HG03159 (cell line): ENCODE data around the gene MRPL53.
"Not testable (repeated sequence)": the region's sequence is repeated elsewhere in the genome, so short reads cannot be mapped to it uniquely, and the experiment has no call there.

Experiments
- ATAC-seq: cut with Tn5 transposase; IDR thresholded peaks from one replicate; pipeline ENCODE4 v1.9.1; 2021; ENCODE audit warnings: mild to moderate bottlenecking, moderate library complexity; ENCODE audit not compliant: unreplicated experiment

The MRPL53 gene

DNA sequence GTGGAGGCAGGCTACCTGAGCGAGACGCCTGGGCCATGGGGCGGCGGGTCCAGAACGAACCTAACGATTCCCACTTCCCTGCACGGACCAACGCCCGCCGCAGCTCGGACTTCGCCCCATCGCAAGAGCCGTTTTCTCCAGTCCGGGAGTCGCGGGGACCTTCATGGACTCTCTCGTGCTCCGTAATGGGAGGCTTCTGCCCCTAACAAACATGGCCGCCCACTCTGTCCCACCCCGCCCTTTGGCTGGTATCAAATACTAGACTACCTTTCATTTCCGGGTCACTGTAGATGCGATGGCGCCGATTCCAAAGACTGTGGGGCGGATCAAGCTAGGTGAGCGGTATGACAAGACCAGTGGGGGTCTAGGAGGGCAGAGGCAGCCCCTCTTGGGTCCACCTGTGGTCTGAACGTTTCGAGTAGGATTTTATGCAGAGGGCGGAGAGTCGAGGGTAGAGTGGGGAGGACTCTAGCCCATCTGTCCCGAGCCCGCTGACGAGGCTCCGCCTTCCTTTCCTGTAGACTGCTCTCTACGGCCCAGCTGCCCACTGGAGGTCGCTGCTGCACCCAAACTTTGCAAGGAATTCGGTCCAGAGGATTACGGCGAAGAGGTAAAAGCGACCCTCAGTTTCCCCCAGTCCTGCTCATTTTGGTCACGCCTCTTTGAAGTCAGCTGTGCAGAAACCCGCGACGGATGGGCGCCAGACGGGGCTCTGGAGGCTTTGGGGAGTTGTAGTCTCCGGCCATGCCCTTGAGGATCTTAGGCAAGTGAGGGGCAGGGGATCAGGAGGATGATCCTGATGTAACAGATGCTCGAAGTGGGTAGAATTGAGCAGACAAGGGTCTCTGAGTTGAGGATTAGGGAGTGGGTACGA is 10.6 kb upstream of the MRPL53 start, which contains the start of the genes CCDC142 and TTC31:
Gene CCDC142, minus strand, starts transcription at position 198 of the 874 bp plus-strand sequence. Its CDS starts 161 bp downstream, at position 37.
Gene TTC31, plus strand, starts transcription at position 281 of the 874 bp plus-strand sequence. Its CDS starts 15 bp downstream, at position 296.
- ATAC-seq, result peak; percentile 89

DNA sequence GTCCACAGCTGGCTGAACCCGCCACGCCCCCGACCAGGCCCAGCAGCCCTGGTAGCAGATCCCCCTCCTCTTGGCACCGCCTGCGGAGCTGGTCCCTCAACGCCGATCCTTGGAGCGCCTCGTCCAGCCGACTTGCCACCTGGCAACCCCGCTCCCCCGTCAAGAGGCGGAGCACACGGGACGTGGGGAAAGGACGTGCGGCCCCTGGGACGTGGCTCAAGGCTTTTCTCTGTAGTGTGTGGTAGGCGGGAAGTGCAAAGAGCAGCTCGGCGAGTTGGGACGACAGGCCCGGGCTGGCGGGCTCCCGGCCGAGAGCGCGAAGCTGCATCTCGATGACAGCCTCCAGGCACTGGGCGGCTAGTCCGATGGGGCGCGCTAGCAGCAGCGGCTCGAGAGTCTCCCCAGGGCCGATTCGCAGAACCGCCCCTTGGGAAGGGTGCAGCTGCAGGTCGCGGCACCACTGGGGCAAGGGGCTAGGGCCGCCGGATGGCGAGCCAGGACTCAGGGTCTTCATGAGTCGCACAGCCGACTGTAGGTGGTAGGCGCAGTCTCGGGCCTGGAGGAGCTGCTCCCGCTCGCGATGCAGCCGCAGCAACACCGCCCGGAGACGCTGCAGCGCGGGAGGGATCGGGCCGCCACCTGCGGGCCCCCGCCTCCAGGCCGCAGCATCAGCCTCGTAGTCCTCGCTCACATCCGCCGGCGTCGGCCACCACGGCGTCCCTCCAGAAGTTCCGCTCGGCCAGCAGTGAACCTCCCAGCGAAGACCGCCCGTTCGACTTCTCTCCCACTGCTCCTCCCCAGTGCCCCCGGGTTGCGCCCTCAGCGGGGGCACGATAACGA is 9.7 kb upstream of the MRPL53 start:
- ATAC-seq, result peak; percentile 38

DNA sequence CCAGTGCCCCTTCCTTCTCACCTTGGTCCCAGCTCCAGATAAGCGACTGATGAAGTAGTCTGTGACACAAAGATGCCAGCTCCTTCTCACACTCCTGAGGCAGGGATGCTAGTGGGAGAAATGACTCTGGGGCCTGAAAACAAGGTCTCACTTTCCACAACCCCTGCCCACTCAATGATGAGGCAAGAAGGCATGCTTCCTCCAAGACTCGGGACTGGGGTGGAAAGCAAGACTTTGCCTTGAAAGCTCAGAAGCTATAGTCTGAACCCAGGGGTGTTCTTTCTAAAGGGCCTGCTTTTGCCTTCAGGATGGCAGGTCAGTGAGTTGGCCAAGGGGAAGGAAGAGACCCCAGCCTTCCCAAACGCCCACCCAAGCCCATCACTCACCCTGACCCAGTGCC is 9.0 kb upstream of the MRPL53 start:
- no peak for ATAC-seq

DNA sequence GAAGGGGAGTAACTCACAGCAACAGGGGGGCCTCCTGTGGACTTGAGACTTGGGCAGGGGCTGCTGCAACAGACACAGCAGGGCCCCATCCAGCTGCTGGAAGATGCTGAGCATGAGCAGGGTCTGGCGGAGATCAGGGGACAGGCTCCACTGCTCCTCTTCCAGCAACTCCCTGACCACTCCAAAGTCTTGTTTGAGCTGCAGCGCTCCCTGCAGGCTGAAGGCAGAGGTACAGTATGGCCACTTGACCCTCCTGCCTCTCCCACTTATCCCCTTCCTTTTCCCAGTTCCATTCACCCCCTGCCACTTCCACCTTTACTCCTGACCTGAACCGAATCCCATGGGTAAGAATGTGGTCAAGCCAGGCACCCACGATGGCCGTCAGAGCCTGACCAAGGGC is 2.4 kb upstream of the MRPL53 start:
- ATAC-seq, result no peak

DNA sequence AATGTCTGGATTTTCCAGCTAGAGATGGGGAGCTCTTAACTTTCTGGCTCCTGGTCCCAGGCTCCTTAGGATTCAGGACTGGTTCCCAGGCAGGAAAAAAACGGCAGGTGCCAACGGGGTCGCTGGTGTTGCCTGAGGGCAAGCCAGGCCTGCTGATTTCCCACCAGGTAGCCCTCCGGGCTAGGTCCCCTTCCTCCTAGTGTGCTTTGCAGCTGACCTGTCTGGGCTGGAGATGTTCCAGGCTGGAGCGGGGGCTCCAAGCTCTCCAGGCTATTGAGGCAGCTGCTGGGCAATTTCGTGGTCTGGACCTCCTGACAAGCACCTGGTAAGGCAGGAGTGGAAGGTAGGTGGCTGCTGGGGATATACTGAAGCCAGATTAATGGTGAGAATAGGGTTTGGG is 2.0 kb upstream of the MRPL53 start:
- ATAC-seq, result no peak

DNA sequence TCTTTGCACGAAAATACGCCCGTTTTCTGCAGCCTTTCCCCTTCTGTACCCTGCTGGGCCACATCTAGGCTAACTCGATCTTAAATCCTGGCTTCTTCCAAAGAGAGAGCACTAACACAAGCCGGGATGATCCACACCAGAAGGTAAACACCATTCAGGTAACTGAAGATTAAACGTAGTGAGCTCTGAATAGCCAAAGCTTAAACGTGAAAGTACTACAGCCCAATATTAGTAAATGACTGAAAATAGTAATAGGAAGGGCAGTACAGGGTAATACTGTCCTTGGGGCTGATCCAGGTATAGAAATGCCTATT is 422 bp upstream of the MRPL53 start:
- peak; percentile 2 for ATAC-seq

DNA sequence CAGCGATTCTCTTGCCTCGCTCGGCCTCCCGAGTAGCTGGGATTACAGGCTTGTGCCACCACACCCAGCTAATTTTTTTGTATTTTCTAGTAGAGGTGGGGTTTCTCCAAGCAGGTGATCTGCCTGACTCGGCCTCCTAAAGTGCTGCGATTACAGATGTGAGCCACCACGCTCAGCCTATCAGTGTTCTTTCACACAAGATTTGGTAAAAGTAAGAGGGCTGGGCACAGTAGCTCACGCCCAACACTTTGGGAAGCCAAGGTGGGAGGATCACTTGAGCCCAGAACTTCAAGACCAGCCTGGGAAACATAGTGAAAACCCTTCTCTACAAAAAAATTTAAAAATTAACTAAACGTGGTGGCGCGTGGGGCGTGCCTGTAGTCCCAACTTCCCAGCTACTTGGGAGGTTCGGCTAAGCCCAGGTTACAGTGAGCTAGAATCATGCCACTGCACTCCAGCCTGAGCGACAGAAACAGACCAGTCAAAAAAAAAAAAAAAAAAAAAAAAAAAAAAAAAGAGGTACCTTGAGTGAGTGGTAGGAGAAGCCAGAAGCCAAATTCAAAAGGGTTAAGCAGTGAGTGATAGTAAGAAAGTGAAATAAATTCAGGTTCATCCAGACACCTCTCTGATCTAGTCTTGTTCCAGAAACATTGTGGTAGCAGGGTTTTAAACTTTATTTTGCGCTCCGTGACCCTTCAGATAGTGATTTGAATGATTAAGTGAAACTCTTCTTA is 981 bp downstream of the MRPL53 start:
- ATAC-seq, result no peak

DNA sequence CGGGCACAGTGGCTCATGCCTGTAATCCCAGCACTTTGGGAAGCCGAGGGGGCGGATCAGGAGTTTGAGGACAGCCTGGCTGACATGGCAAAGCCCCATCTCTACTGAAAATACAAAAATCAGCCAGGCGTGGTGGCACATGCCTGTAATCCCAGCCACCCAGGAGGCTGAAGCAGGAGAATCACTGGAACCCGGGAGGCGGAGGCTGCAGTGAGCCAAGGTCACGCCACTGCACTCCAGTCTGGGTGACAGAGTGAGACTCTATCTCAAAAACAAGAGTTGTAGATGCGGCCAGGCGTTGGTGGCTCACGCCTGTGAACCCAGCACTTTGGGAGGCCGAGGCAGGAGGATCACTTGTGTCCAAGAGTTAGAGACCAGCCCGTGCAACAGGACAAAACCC is 1.7 kb downstream of the MRPL53 start:
- ATAC-seq, result not testable (repeated sequence)

DNA sequence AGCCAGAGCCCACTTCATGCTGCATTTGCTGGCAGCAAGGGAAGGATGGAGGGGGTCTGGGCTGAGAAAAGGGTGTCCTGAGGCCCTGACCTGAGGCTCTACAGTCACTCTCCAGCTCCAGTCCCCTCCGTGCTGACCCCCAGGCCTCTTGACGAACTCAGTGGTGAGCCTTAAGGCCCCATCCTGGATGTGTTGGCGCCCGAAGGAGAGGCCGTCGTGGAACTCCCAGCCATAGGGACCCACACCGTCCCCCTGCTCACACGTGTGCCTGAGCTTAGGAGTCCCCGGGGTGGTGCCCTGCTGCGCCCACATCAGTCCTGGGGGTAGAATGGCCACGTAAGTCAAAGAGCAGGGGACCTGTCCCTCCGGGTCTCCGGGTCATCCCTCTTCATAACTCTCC is 8.1 kb downstream of the MRPL53 start:
- ATAC-seq, result peak; percentile 2

DNA sequence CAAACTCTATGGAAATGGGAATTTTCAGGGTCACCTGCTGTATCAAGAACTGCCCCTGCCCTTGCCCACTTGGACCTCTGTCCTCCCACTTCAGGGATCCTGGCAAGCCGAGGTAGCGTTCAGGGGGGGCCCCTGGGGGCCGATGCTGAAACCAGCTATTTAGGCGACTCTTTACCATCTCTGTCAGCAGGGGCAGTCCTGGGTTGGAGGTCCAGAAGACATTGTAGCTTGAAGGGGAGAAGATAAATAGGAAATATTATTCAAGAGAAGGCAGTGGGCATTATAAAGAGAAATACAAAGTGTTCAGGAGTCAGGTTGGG is 9.7 kb downstream of the MRPL53 start:
- ATAC-seq, result no peak

DNA sequence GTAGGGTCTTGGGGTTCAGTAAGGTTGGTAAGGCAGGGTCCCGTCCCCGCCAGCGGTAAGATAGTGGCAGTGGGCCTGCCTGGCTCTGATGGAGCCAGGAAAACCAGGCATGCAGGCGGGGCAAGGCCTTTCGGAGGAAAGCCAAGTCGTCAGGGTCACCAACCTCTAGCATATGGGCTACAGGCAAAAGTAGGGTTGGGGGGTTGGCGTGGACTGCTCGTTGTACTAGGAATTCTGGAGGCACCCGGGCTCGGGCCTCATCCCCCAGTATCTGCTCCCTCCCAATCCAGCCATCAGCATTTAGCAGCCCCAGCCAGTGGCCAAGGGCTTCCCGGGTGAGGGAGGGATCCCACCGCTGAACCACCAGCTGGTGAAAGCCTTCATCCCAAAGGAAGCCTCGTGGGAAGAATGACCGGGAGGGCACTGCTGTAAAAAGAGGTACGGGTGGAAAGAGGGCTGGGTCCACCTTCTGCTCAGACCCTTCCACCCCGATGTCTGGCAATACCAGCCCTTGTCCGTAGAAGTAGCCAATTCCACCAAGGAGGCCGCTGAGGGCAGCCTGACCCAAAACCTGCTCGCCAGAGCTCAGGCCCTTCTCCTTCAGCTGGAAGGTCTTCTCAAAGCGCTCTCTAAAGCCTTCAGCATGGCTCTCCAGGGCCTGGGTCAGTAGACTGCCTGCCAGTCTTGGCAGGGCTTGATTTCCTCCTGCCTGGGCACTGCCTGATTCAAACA is 10.3 kb downstream of the MRPL53 start:
- no peak for ATAC-seq

DNA sequence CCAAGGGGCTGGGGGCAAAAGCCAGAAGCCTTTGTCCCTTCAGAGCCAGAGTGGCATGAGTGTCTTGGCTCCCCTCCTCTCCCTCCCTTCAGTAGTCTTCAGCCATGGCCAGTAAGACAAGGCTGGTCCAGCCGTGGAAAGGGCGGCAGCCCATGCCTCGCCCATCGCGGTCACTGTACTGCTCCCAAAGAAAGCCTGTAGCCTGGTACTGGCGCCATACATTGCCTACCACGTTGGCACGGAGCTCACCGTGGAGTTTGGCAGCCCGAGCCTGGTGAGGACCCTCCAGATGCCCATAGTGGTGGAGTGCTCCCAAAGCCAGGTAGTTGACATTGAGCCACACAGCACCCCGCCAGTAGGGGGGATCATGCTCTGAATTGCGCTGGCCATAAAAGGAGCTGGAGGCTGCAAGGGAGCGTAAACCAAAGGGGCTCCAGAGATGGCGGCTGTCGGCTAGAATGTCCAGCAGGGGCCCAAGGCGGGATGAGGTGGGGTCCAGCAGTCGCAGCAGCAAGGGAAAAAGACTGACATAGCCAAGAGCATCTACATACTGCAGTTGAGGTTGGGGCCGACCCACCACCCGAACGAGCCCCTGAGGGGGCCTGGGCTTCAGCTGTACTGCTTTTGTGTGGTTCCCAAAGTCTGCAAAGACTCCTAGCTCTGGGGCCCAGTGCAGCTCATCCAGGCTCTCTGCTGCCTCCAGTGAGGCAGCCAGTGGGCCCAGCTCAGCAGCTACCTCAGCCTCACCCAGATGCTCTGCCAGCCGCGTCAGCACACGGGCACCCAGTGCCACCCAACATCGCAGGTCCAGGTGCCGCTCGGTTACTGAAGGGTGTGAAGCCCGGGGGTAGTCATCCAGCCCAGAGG is 11.1 kb downstream of the MRPL53 start:
- ATAC-seq, result no peak

DNA sequence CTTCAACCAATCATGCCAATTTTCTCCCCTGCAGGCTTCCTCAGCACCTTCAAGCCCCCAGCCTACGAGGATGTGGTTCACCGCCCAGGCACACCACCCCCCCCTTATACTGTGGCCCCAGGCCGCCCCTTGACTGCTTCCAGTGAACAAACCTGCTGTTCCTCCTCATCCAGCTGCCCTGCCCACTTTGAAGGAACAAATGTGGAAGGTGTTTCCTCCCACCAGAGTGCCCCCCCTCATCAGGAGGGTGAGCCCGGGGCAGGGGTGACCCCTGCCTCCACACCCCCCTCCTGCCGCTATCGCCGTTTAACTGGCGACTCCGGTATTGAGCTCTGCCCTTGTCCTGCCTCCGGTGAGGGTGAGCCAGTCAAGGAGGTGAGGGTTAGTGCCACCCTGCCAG is 12.3 kb downstream of the MRPL53 start:
- not testable (repeated sequence) for ATAC-seq

DNA sequence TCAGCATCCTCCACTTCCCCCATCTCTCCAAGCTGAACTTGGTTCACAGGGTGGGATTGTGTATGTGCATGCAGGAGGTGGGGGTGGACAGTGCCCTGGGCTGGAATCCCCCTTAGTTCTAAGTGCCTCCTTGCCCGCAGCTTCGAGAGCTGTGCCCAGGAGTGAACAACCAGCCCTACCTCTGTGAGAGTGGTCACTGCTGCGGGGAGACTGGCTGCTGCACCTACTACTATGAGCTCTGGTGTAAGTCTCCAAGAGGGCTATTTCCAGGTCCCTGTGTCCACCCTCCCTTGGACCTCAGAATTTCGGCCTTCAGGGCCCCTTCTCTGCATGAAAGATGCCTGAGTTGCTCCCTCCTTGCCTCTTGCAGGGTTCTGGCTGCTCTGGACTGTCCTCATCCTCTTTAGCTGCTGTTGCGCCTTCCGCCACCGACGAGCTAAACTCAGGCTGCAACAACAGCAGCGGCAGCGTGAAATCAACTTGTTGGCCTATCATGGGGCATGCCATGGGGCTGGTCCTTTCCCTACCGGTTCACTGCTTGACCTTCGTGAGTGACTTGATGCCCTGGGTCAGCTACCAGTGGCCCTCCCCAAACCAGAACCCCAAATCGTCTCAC is 12.9 kb downstream of the MRPL53 start:
- not testable (repeated sequence) for ATAC-seq

DNA sequence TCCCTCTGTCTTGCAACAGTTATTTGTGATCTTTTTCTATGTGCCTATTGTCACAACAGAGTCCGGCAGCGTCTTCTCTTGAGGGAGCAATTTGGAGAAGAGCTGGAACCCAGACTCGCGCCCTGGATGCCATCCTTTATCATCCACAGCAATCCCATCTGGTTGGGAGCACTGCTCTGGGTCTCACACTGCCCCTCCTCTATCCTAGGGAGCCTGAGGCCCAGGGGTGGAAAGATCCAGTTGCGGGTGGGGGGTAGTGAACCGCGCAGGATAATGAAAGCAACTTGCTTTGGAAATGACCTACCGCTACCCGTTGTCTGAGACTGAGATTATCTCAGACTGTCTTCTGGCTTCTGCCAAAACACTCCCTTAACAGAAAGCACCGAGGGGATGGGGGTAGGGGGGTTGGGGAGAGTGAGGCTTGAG is 13.5 kb downstream of the MRPL53 start:
- ATAC-seq, result no peak

DNA sequence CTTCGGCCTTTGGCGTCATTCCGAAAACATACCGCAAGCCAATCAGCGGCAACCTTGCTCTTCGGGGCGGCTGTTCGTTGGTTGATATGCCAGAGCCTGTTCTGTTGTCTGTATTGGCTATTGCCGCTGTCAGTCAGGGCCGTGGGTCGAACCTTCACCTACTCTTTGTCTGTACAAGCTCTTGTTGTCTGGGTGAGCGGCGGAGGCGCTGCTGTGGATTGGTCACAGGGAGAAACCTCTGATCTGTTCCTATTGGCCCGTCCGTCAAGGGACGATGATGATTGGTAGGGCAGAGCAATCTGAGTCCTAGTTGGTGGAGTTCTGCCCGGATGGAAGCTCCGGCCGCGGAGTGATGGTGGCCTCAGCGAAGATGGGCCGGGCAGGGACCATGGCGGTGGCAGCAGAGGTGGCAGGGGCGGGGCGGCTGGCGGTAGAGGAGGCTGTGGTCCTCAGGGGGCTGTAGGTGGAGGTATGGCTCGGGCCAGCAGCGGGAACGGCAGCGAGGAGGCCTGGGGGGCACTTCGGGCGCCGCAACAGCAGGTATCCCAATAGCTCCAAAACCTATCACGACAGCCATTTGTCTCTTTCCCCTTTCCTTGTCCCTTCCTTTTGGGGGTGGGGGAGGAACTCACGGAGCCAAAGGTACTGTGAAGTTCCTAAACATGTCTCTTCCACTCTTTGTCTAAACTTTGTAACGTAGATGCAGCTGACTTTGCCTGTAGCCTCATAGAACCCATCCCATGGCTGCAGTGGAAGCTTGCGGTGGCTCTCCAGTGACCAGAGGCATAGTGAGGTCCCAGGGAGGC is 14.1 kb downstream of the MRPL53 start, which contains the start of gene WBP1:
Gene WBP1, plus strand, starts transcription at position 307 of the 806 bp plus-strand sequence. Its CDS starts 165 bp downstream, at position 472.
- ATAC-seq, result peak; percentile 81

DNA sequence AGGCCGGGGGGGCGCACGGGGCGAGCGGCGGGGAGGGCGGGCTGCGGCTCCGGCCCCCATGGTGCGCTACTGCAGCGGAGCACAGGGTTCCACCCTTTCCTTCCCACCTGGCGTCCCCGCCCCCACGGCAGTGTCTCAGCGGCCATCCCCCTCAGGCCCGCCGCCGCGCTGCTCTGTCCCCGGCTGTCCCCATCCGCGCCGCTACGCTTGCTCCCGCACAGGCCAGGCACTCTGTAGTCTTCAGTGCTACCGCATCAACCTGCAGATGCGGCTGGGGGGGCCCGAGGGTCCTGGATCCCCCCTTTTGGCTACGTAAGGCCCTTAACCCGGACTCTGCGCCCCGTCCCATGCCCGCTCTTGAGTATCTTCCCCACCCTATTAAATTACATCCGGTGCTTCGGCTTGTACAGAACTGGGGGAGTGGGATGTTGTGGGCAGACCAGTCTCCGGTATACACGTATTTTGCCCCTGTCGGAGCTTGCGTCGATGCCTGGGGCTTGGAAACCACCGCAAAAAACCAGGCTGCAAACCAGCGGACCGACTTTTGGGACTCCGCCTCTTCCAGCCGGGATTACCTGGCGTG is 14.8 kb downstream of the MRPL53 start:
- peak; percentile 32 for ATAC-seq

DNA sequence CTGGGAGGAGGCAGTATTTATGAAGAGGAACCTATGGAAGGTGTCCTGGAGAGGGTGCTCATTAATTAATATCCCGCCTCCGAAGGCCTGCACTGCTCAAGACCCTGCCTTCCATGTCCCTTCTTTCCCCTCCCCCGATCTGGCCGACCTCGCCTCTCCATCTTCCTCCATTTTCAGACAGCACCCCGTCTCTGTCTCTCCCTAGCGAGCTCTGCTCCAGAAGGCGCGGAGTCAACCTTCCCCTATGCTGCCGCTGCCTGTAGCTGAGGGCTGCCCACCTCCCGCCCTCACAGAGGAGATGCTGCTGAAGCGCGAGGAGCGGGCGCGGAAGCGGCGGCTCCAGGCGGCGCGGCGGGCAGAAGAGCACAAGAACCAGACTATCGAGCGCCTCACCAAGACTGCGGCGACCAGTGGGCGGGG is 15.3 kb downstream of the MRPL53 start:
- no peak for ATAC-seq
